NCI-H460 (cell line): Measurements from ENCODE around the gene RADIL. TPM values are rescaled to one million over a fixed set of nuclear protein-coding genes. Genes with fewer than 3 reads are reported as not detected.
A peak's percentile ranks its signal among the peaks of the same experiment; 100 is the strongest.

ENCODE experiments used
- DNase-seq: peaks from one replicate; pipeline ENCODE4 v3.0.0-alpha.2; 2016; ENCODE audit warnings: low read depth; ENCODE audit errors: extremely low read depth
- total RNA-seq: library from RNA; depleted of rRNA; stranded (reverse); fragments of >200 nt; shearing (Covaris generic); gene quantifications from 2 replicates; pipeline ENCODE4 v1.2.3, GENCODE V29; 2014

The RADIL gene
- total RNA-seq, 1 experiment from 2014 or later, result 11.5 TPM

DNA sequence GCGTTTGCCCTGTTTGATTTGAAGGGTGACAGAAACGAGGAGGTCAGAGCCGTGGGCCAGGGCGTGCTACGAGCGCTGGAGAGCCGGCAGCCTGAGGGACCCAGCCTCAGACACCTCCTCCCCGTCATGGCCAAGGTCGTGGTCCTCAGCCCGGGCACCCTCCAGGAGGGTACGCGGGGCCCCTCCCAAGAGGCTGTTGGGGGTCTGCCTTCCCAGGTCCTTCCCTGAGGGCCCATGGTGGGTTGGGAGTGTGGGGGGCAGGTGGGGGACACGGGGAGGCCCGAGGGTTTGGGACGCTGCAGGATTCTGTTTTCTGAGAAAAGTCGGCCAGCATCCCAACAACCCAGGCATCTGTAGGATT lies 100.2 kb downstream of the RADIL start:
- no peak for DNase-seq

DNA sequence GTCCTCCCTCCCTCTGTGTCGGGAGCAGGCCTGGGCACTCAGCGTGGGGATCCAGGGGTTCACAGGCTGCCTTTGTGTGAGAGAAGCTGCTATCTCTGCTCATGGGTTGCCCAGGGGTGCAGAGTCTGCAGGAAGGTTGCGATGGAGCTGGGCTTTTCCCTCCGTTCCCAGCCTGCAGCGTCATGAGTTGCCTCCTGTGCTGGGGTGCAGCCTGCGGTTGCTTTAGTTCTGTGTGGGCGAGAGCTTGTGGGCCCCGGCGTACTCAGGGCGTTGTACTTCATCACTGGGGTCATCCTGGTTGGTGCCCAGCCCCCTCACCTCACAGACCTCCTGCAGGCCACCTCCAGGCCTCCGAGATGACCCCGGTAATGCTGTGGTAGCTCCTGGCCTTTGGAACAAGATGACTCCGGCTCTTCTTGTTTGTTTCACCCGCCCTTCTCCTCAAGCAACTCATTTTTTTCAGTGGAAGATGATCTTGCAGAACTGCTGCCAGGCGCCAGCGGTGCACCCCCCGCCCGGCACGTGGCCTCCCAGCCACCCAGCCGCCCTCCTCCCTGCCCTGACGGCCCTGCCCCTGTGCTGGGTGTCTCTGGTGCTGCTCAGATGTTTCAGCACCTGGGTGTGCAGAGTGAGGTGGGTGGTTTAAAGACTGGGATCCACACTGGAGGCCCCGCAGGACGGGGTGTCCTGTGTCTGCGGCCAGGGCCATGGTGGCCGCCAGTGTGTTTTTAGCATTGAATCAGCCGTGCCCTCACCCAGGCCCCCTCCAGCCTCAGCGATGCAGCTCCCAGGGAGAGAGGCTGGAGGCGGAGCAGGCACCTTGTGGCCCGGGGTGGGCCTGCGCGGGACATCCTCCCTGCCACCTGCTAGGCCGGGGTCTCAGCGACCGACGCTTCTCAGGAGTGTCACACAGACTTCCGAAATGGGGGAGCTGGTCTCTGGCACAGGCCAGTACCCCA lies 100.9 kb downstream of the RADIL start:
- DNase-seq, result no peak

DNA sequence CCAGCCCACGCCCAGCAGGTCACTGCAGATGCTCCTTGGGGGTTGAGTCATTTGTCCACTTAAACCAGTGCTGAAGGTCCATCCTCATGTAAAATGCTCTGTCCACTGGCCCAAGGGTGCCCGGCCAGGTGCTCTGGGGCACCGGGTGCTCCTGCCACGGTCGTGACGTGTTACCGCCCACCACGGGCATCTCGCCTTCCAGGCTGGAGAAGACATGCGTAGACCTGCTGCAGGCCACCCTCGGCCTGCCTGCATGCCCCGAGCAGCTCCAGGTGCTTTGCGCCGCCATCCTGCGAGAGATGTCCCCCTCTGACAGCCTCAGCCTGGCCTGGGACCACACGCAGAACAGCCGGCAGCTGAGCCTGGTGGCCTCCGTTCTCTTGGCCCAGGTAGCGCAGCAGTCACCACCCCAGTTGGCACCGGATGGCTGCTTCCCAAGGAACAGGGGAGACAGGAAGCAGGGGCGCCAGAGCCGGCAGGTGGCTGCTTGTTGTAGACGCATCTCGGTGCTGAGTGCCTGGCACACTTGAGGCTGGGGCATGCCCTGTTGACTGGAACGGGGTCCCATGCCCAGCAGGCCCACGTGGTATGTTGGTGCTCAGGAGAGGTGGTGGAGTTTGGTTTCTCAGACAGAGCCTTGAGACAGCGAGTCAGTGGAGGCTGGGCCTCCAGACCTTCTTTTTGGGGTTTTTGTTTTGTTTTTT lies 102.0 kb downstream of the RADIL start:
- no peak for DNase-seq

DNA sequence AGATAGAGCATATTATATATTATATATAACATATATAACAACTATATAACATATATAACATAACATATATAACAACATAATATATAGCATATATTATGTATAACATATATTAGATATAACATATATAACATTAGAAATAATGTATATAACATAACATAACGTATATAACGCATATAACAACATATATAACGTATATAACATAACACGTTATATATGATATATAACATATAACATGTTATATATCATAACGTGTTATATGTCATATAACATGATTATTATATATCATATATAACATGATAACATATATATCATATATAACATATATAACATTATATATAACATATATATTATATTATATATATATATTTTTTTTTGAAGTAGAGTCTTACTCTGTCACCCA lies 104.4 kb downstream of the RADIL start:
- DNase-seq, result no peak

DNA sequence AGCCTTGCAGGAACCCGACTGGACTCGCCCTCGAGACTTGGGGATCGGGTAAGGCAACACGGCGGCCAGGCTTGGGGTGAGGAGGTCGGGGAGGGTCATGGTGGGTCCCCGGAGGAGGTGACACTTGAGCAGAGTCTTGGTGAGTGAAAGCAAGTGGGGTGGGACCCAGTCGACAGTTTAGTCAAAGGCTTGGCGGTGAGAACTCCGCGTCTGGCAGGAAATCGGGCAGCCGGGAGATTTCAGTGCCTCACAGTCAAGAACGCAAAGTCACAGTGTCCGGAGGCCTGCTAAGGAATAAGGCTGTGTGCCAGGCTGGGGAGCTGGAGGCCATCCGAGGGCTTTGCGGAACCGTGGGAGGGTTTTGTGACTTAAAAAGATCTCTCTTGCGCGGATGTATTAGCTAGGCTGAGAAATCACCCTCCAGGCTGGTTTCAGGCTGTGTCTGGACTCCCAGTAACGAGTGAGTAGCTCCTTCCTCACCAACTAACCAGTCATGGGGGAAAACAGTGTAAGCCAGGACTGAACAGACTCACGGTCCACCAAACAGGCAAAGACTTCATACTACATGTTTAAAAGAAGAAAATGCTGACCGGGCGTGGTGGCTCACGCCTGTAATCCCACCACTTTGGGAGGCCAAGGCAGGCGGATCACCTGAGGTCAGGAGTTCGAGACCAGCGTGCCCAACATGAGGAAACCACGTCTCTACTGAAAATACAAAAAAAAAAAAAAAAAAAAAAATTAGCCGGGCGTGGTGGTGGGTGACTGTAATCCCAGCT lies 107.5 kb downstream of the RADIL start:
- no peak for DNase-seq

DNA sequence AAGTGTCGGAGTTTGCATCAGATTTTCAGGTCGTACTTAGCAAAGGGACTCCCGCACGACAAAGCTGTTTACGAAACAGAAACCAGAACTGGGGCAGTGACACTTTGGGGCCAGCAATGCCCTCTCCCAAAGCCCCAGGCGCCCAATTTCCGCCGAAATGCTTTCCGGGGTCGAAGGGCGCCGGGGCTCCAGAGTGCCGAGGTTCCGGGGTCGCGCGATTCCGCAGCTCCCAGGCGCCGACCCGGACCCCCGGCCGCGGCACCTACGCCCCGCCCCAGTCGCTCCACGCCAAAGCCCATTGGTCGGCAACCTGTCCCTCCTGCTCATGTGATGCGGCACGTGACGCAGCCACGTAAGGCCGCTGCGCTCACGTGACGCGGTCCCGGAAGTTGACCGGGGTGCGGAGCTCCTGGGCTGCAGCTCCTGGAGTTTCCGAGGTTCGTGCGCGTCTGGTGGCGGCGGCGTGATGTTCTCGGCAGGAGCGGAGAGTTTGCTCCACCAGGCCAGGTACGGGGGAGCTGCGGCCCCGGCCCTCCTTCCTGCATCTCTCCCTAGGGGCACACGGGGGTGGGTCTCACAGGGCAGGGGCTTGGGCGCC lies 108.2 kb downstream of the RADIL start, which contains the start of gene AP5Z1:
AP5Z1 (plus strand) TSS at position 374 of the 598 bp plus-strand sequence; CDS start at position 467, 93 bp downstream.
- DNase-seq, result peak; percentile 93

DNA sequence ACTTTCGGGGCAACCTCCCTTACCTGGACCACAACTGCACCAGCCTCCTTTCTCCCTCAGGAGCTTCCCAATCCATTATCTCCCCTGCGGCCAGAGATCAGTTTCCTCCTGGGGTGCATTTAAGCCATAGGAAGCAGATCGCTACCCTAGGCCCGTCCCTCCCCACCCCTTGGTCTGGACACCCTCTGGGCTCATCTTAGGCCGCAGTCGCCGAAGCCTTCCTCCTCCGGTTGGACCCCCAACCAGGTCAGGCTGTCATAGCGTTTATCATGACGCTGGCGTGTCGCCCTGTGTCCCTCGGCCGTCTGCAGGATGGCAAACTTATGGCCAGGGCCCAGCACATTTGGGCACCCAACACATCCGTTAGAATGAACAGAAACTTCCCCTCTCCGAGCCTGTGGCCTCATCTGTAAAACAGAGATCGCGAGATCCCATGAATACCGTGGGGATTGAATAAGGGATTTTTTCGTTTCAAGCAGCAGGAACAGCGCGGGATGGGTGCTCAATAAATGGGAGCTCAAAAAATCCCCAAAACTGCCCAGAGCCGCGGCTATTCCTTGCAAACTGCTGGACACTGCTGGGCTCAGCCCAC lies 108.8 kb downstream of the RADIL start:
- peak; percentile 32 for DNase-seq

DNA sequence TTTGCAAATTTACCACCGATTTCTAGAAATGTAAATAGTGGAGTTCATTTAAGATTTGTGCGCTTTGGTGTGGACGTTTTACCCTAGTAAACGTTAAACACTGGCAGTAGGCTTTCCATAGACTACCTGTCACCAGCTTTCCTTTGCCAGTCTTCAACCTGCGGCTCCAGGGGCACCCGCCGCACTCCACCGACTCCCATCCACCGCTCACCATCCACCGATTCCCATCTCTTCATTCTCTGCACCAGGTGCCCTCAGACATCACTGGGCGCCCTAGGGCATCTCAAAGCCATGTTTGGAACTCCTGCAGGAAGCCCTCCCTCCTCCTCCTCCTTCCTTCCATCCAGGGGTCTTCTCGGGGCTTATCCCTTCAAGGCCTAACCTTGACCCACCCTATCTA lies 109.5 kb downstream of the RADIL start:
- no peak for DNase-seq

DNA sequence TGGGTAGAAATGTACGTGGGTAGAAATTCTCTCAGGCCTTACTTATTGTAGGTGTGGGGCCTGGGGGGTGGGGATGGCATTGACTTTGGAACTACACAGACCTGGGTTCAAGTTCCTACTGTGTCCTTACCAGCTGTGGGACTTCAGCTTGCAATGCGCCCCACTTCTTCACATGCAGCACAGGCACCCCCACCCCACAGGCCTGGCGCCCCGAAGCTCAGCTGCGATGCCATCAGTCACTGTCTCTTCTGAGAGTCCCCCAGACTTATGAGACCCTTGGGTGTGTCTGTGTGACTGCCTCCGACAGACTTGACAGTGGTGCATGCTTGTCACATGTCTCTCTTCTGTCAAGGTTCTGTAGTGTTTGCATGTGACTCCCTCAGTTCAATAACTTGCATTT lies 111.2 kb downstream of the RADIL start:
- DNase-seq, result no peak

DNA sequence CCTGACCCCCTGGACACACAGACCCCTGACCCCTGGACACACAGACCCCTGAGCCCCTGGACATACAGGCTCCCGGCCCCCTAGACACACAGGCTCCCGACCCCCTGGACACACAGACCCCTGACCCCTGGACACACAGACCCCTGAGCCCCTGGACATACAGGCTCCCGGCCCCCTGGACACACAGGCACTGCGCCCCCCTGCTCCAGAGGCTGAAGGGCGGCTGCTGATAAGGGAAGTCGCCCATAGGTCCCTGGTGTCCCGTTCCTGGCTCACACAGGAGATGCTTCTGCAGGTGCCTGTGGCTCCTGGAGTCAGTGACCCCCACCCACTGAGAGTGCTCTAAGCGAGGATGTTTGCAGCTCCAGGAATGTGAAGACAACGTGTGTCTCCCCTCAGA lies 111.8 kb downstream of the RADIL start:
- no peak for DNase-seq

DNA sequence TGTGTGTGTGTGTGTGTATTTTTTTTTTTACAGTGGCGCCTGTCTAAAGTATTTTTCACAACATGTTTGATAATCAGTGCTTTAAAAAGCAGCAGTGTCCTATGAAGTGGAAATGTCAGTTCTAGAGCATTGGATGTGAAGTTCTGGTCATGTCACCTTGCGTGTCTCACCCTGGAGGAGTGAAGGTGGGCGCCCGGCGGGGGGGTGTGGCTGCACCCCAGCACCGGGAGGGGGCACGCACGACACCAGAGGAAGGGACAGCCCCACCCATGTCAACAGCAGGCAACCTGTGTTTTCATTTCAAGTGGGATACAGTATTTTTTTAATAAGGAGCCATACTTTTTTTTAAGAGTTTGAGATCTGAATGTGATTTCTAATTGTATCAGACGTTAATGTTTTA lies 112.6 kb downstream of the RADIL start:
- DNase-seq, result no peak

DNA sequence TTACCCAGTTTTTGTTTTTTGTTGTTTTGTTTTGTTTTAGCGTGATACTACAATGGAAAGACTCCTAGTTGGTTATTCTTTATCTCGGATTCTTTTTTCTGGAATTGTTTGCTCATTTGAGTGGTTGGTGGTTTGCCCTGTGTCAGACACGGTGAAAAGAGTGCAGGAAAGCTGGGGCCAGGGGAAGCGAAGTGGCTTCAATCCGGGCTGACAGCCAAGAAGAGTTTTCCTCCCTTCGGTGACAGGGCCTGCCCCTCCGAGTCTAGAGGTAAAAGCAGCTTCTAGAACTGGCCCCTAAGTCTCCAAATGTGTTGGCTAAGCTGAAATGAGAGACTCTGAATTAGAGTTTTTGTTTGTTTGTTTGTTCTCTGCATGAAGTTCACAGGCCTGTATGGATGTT lies 113.8 kb downstream of the RADIL start:
- DNase-seq, result no peak

DNA sequence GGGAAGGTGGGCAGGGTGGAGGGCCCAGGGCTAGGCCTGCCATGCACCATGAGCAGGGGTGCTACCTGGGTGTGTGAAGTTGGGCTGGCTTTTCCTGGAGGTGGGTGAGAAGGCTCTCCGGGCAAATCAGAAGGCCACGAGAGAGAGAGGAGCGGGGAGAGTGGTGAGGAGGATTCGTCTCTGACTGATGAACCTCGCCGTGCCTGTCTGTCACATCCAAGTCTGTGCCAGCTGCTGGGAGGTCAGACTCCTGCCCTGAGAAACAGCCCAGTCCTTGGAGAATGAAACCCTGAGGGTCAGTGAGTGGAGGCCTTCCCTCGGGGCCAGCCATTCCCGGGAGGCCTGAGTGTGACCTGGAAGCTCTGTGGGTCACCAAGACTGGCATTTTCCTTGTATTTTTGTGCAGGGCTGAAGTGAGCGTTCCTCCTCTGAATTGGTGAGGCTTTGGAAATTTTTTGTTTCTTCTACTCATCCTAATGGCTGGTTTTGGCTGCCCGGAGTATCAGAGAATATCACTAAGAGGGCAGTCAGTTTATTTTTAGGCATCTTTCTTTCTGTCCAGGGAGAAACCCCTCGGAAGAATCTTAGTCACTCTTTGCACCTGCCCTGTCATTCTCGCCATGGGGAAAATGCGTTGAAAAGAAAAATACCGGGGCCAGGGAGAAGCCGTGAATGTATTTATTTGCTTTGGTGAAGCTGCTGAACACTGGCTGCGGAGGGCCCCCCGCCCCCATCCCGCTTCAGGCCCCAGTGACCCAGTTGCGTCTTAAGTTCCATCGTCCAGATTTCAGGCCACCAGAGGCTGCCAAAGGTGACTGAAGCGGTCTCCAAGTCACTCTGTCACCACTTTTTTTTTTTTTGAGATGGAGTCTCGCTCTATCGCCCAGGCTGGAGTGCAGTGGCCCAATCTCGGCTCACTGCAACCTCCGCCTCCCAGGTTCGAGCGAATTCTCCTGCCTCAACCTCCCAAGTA lies 114.6 kb downstream of the RADIL start:
- no peak for DNase-seq

DNA sequence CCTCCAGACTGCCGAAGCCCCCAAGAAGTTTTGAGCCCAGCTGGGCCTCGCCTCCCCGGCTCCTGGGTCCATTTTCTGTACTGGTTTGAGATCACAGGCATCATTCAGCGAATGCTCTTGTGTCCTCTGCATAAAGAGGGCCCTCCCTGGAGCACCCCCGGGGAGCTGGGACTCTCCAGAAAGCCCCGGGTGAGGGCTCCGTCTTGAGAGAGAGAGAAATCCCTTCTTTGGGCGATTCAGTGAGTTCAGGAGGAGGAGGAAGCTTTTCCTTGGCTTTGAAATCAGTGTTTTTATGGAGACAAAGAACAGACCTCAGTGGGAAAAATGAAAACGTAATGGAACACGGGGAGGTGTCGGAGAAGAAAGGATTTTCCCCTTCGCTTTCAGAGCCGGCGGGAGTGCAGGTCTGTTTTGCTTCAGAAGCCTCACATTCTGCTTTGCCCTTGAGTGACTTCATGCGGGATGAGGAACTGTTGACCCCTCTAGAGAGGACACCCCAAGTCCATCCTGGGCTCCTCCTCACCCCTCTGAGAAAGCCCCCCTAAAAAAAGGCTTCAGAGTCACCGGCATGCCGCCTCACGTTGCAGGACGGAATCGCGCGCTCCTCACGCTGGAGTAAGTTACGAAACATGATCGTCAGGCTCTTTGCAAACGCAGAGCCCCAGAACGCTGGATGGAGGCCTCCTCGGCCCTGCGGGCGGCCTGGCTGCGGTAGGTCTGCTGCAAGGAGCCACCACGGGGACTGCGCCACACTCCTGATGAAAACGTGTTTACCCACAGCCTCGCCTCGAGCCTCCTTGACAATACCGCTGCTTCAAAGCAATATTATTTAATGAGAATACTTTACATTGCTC lies 116.6 kb downstream of the RADIL start:
- DNase-seq, result no peak

DNA sequence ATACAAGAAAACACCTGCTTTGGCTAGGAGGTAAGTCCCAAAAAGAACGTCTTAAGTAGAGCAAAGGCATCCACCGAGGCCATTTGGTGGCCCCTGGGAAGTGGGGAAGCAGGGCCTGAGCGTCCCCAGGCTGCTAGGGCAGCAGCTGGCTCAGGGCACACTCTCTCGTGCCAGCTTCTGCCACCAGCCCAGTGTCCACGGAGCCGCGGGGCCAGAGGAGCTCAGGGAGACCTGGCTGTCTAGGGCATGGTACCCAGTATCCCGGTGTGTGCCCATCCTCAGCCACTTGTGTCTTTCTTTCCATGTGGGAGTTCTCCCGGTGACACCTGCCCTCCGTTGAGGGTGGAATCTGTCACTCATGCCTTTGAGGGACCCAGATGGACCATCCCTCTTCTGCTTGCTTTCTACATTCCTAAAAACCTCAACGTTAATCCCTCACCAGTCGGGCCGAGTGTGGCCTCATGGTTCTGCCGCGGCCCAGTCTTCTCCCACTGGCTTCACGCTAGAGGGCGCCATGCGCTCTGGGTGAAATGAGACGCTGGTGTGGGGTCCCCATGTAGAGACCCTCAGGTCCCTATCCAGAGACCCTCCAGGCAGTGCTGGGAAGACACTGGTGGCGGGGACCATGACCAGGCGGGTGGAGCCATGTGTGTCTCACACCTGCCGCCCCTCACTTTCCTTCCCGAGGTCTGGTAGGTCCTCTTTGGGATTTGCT lies 117.6 kb downstream of the RADIL start:
- no peak for DNase-seq

DNA sequence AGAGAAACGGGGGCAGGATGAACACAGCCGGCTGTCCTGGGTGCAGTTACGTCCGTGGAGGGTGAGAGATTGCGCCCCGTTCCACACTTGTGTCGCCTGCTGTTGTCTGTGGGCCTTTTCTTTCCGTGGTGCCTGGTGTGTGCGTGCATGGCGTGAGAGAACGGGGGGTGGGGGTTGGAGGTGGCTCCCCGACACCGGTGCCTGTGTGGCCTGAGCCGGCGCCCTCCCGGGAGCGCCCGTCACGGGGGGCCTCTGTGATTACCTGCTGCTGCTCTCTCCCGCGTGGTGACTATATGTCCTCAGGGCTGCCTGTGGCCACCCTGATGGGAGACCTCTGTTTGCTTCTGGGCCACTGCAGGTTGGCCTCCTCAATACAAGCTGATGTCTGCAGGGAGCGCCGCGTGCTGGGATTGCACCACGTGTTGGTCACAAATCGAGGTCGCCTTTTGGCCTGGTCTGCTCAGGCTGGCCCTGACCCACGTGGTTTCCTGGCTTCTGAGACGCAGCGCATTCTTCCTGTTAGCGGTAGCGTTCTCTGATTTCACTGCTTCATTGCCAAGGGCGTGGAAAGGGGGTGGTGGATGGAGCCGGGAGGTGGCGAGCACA lies 119.0 kb downstream of the RADIL start:
- no peak for DNase-seq

DNA sequence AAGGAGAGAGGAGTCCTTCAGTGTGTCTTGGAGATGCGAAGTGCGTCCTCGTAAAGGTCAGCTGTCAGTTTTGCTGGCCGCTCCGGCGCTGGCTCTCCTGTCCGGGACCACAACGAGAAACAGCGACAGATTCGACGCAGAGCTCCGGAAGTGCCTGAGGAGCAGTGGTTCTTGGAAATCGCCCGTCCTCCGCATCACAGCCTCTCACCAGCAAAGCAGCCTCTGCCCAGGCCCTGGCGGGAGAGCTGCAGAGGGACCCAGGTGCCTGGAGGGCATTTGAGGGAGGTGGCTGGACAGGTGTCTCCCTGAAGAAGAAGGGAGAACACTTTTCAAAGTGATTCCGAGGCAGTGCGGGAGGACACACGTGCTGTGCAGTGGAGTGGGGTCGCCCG lies 119.7 kb downstream of the RADIL start:
- no peak for DNase-seq
